GM19452 (cell line): Measurements from ENCODE around the gene LIMK2.
A peak's percentile ranks its signal among the peaks of the same experiment; 100 is the strongest.
"Not testable (repeated sequence)": the region's sequence is repeated elsewhere in the genome, so short reads cannot be mapped to it uniquely, and the experiment has no call there.

Experiments used
- ATAC-seq: cut with Tn5 transposase; IDR thresholded peaks from one replicate; pipeline ENCODE4 v1.9.1; 2021; ENCODE audit not compliant: unreplicated experiment

Gene LIMK2

GRCh38 chr22:31211862-31212730 is at the start of gene LIMK2:
LIMK2 (plus strand) TSS chr22:31212298; CDS start chr22:31212409, 111 bp downstream.
- ATAC-seq: peak; percentile 89

GRCh38 chr22:31170971-31171370 is 41.1 kb upstream of the LIMK2 start:
- no peak for ATAC-seq

- not testable (repeated sequence) for ATAC-seq
Measured at GRCh38 chr22:31171734-31172133, 40.4 kb upstream of the LIMK2 start.

GRCh38 chr22:31173386-31174145 is 38.5 kb upstream of the LIMK2 start:
- ATAC-seq: no peak

- ATAC-seq: no peak
Measured at GRCh38 chr22:31176923-31177322, 35.2 kb upstream of the LIMK2 start.

- ATAC-seq: no peak
Measured at GRCh38 chr22:31177420-31178162, 34.5 kb upstream of the LIMK2 start.

GRCh38 chr22:31178859-31179258 is 33.2 kb upstream of the LIMK2 start:
- no peak for ATAC-seq

GRCh38 chr22:31179345-31179744 is 32.8 kb upstream of the LIMK2 start:
- no peak for ATAC-seq

GRCh38 chr22:31184015-31184414 is 28.1 kb upstream of the LIMK2 start:
- ATAC-seq: no peak

GRCh38 chr22:31185056-31185455 is 27.0 kb upstream of the LIMK2 start:
- no peak for ATAC-seq

GRCh38 chr22:31187627-31188026 is 24.5 kb upstream of the LIMK2 start:
- ATAC-seq: no peak

GRCh38 chr22:31192513-31192912 is 19.6 kb upstream of the LIMK2 start:
- no peak for ATAC-seq

GRCh38 chr22:31193092-31193491 is 19.0 kb upstream of the LIMK2 start:
- ATAC-seq: no peak

GRCh38 chr22:31194681-31195080 is 17.4 kb upstream of the LIMK2 start:
- not testable (repeated sequence) for ATAC-seq

GRCh38 chr22:31199187-31199586 is 12.9 kb upstream of the LIMK2 start:
- no peak for ATAC-seq

GRCh38 chr22:31204352-31204984 is 7.6 kb upstream of the LIMK2 start:
- ATAC-seq: not testable (repeated sequence)

GRCh38 chr22:31205059-31205458 is 7.0 kb upstream of the LIMK2 start:
- ATAC-seq: not testable (repeated sequence)

- not testable (repeated sequence) for ATAC-seq
Measured at GRCh38 chr22:31206460-31206859, 5.6 kb upstream of the LIMK2 start.

- ATAC-seq: no peak
Measured at GRCh38 chr22:31206896-31207687, 5.0 kb upstream of the LIMK2 start.
